Osteoblast (primary cell): ENCODE data around the gene MEF2C. TPM values are rescaled to one million over a fixed set of nuclear protein-coding genes. Genes with fewer than 3 reads are reported as not detected.
"Not testable (repeated sequence)": the region's sequence is repeated elsewhere in the genome, so short reads cannot be mapped to it uniquely, and the experiment has no call there.

ENCODE experiments used
- DNase-seq: peaks from one replicate; pipeline ENCODE4 v3.0.0; 2011; ENCODE audit warnings: low spot score, mixed read lengths; ENCODE audit not compliant: insufficient read length; ENCODE audit errors: missing footprints
- H2AFZ ChIP-seq: 2 replicates; pipeline ENCODE4 v1.6.0; 2011; ENCODE audit warnings: mild to moderate bottlenecking, low read length
- H3K27ac ChIP-seq: 2 replicates; pipeline ENCODE4 v1.5.1; 2011; ENCODE audit warnings: mild to moderate bottlenecking, low read depth, low read length, moderate library complexity
- H3K27me3 ChIP-seq: 2 replicates; pipeline ENCODE4 v1.6.0; 2012; ENCODE audit warnings: mild to moderate bottlenecking, control low read depth, inconsistent platforms, low read length, moderate library complexity; ENCODE audit not compliant: insufficient read depth
- H3K36me3 ChIP-seq: 2 replicates; pipeline ENCODE4 v1.5.1; 2011; ENCODE audit warnings: mild to moderate bottlenecking, low read length, control low read depth, moderate library complexity; ENCODE audit not compliant: insufficient read depth
- H3K4me1 ChIP-seq: 2 replicates; pipeline ENCODE4 v1.5.1; 2011; ENCODE audit warnings: mild to moderate bottlenecking, low read length, control low read depth, moderate library complexity; ENCODE audit not compliant: insufficient read depth
- H3K4me2 ChIP-seq: 2 replicates; pipeline ENCODE4 v1.6.0; 2011; ENCODE audit warnings: mild to moderate bottlenecking, low read length; ENCODE audit not compliant: insufficient read depth
- H3K4me3 ChIP-seq: fragments of 200-600 bp; sonication (generic); 3 replicates; pipeline ENCODE4 v1.5.1; 2012; ENCODE audit warnings: mild to moderate bottlenecking, low read length, inconsistent platforms; ENCODE audit not compliant: insufficient read depth
- H3K79me2 ChIP-seq: 2 replicates; pipeline ENCODE4 v1.6.0; 2012; ENCODE audit warnings: mild to moderate bottlenecking, low read length, control low read depth, inconsistent platforms; ENCODE audit not compliant: insufficient read depth
- H3K9me3 ChIP-seq: 2 replicates; pipeline ENCODE4 v1.5.1; 2011; ENCODE audit warnings: low read depth, low read length, control low read depth
- H4K20me1 ChIP-seq: 2 replicates; pipeline ENCODE4 v1.6.0; 2012; ENCODE audit warnings: mild to moderate bottlenecking, low read length, control low read depth; ENCODE audit not compliant: insufficient read depth
- CTCF ChIP-seq: IDR thresholded peaks from 2 replicates; pipeline ENCODE4 v1.5.1; 2011; ENCODE audit warnings: mild to moderate bottlenecking, low read depth, low read length, moderate library complexity; ENCODE audit errors: extremely low read depth
- total RNA-seq: library from RNA; depleted of rRNA; stranded (reverse); fragments of >200 nt; gene quantifications from 2 replicates; pipeline ENCODE4 v1.2.3, GENCODE V29; 2012

The MEF2C gene
- total RNA-seq, 1 donor = 13.4 TPM

- Histone ChIP-seq H4K20me1 (no peaks in the 10 kb centered on the region), H3K27ac (peak overlapping the region; percentile 6), H3K4me1 (peaks cover 10% of the 10 kb centered on the region), H3K9me3 (no peaks in the 10 kb centered on the region), H3K4me3 (no peak overlapping the region), H3K27me3 (no peaks in the 10 kb centered on the region), H2AFZ (no peak overlapping the region), H3K79me2 (no peaks in the 10 kb centered on the region), H3K4me2 (peak overlapping the region; percentile 47), H3K36me3 (no peaks in the 10 kb centered on the region)
- TF ChIP-seq CTCF = no peak
- DNase-seq = no peak
These were observed 21.8 kb downstream of the MEF2C start for GRCh38 chr5:88861231-88861630.

DNA sequence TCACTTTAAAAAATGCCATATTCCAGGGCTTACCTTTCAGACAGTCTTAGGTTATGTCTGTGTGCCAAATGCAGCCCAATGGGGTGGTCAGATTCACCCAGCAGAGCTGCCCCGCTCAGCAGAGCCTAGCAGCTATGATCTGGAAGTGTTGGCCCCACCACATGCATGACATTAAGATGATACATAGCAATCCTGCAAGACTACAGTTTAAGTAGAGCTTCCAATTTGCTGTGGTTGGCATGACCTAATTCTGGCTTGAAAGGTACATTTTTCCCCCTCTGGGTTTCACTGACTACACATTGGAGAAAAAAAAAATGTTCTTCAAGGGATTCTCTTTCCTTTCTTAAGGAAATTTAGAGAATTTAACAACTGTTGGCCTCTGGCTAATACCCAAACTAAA lies 22.5 kb downstream of the MEF2C start:
- TF ChIP-seq CTCF = no peak

DNA sequence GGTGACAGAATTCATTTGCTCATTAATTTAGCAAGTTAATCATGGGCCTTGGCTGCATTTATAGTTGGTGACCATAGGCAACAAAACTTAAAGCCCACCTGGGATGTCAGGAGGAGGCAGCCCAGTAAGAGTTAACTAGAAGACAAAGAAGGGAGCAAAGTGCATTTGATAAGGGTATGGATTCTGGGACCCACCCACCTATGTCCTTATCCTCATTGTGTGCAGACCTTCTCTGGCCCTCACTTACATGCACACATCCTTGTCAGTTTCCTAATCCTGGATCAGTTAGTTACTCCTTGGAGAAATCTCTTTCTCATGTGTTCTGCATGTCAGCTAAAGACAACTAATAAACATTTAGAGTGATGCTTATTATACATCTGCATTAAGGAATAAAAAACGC lies 24.6 kb downstream of the MEF2C start:
- H3K27ac ChIP-seq = no peak overlapping the region
- H3K36me3 ChIP-seq = no peaks in the 10 kb centered on the region
- no peak for TF ChIP-seq CTCF
- no peak overlapping the region for H2AFZ ChIP-seq
- no peak overlapping the region for H3K4me2 ChIP-seq
- H3K9me3 ChIP-seq = no peaks in the 10 kb centered on the region
- H3K79me2 ChIP-seq = no peaks in the 10 kb centered on the region
- no peaks in the 10 kb centered on the region for H3K27me3 ChIP-seq
- H4K20me1 ChIP-seq = no peaks in the 10 kb centered on the region
- no peak for DNase-seq
- peaks cover 10% of the 10 kb centered on the region for H3K4me1 ChIP-seq
- no peak overlapping the region for H3K4me3 ChIP-seq

More for the DNA sequence above, 22.5 kb downstream of the MEF2C start:
- H3K79me2 ChIP-seq = no peaks in the 10 kb centered on the region
- H3K27ac ChIP-seq = peak overlapping the region; percentile 6
- H3K9me3 ChIP-seq = no peaks in the 10 kb centered on the region
- no peaks in the 10 kb centered on the region for H3K36me3 ChIP-seq
- no peak overlapping the region for H3K4me3 ChIP-seq
- H3K4me2 ChIP-seq = peak overlapping the region; percentile 47
- no peak for DNase-seq
- no peaks in the 10 kb centered on the region for H3K27me3 ChIP-seq
- no peaks in the 10 kb centered on the region for H4K20me1 ChIP-seq
- H3K4me1 ChIP-seq = peaks cover 10% of the 10 kb centered on the region
- H2AFZ ChIP-seq = no peak overlapping the region

DNA sequence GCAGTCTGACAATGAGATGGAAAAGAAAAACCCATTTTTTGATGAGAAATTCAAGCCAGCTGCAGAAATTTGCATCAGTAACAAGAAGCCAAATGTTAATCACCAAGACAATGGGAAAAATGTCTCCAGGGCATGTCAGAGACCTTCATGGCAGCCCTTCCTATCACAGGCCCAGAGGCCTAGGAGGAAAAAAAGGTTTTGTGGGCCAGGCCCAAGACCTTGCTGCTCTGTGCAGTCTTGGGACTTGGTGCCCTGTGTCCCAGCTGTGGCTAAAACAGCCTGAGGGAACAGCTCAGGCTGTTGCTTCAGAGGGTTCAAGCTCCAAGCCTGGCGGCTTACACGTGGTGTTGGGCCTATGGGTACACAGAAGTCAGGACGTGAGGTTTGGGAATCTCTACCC lies 26.6 kb downstream of the MEF2C start:
- not testable (repeated sequence) for H3K9me3 ChIP-seq, H3K27ac ChIP-seq, DNase-seq, H3K4me1 ChIP-seq, H2AFZ ChIP-seq, H3K79me2 ChIP-seq, H3K36me3 ChIP-seq, H3K4me3 ChIP-seq, H3K27me3 ChIP-seq, H4K20me1 ChIP-seq, H3K4me2 ChIP-seq
